HEK293T (cell line): ENCODE measurements around the gene MGLL.

ENCODE experiments used
- ARNT ChIP-seq: fragments of 450-650 bp; IDR thresholded peaks from 2 replicates; pipeline ENCODE4 v1.6.1; 2017; ENCODE audit warnings: mild to moderate bottlenecking
- BHLHE40 ChIP-seq: fragments of 450-650 bp; IDR thresholded peaks from 2 replicates; pipeline ENCODE4 v1.6.1; 2016; ENCODE audit warnings: mild to moderate bottlenecking, moderate library complexity, borderline replicate concordance
- CTBP1 ChIP-seq: fragments of 450-650 bp; IDR thresholded peaks from 2 replicates; pipeline ENCODE4 v1.6.1; 2016; ENCODE audit warnings: borderline replicate concordance
- FOXA1 ChIP-seq: fragments of 450-650 bp; IDR thresholded peaks from 2 replicates; pipeline ENCODE4 v1.6.1; 2016; ENCODE audit warnings: mild to moderate bottlenecking
- FOXK2 ChIP-seq: fragments of 450-650 bp; IDR thresholded peaks from 2 replicates; pipeline ENCODE4 v1.6.1; 2016; ENCODE audit warnings: mild to moderate bottlenecking
- FOXM1 ChIP-seq: fragments of 450-650 bp; IDR thresholded peaks from 2 replicates; pipeline ENCODE4 v1.6.1; 2017; ENCODE audit warnings: mild to moderate bottlenecking, borderline replicate concordance
- HDGF ChIP-seq: fragments of 450-650 bp; IDR thresholded peaks from 2 replicates; pipeline ENCODE4 v1.6.1; 2017; ENCODE audit warnings: antibody characterized with exemption, borderline replicate concordance
- LEF1 ChIP-seq: fragments of 450-650 bp; IDR thresholded peaks from 2 replicates; pipeline ENCODE4 v1.6.1; 2017; ENCODE audit warnings: mild to moderate bottlenecking, borderline replicate concordance
- SP1 ChIP-seq: fragments of 450-650 bp; IDR thresholded peaks from 2 replicates; pipeline ENCODE4 v1.6.1; 2017
- SUZ12 ChIP-seq: fragments of 450-650 bp; IDR thresholded peaks from 2 replicates; pipeline ENCODE4 v1.6.1; 2016; ENCODE audit warnings: mild to moderate bottlenecking
- TARDBP ChIP-seq: fragments of 450-650 bp; IDR thresholded peaks from 2 replicates; pipeline ENCODE4 v1.6.1; 2016
- ZNF384 ChIP-seq: fragments of 450-650 bp; IDR thresholded peaks from 2 replicates; pipeline ENCODE4 v1.6.1; 2016

DNA sequence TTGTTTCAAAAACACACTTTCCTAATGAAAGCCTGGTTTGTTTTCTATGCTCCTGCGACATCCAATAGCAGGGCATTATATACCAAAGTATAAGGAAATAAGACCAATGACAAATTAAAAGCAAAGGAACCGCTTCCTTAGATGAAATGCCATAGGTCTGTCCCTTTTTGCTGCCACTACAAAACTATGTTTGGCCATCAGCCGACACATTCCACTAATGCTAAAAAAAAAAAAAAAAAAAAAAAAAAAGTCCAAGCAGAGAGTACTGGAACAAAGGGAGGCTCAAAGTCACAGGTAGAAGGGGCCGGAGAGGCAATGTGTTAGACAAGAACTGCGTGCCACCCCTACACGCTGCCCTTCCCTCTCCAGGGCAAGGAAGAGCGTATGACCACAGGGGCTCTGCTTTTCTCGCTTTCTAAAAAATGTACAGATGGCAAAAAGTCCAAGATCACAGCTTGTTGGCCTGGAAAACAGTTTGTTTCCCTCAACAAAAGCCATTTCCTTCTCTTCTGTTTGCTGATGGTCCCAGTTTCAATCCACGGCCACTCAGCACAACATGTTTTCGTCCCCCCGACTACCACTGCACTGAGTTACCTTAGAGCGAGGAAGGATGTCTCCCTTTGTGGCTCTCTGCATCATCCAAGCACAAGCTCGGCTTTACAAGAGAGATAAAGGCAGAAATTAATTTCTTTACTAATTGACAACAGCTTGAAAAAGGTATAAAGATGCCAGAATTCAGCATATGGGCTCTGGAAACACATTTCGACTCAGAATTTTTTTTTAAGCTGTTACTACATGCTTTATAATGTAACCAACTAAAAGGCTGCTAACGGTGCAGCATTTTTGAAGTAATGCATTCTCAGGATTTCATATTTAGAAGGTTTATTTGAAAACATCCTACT lies 78.7 kb downstream of the MGLL start:
- TF ChIP-seq SUZ12 = no peak
- TF ChIP-seq FOXK2 = no peak
- TF ChIP-seq LEF1 = no peak
- no peak for TF ChIP-seq SP1
- no peak for TF ChIP-seq TARDBP
- no peak for TF ChIP-seq FOXA1
- TF ChIP-seq BHLHE40 = no peak
- no peak for TF ChIP-seq ZNF384
- no peak for TF ChIP-seq ARNT
- TF ChIP-seq HDGF = no peak
- no peak for TF ChIP-seq FOXM1
- no peak for TF ChIP-seq CTBP1
